Measurements from ENCODE around the gene UBASH3B. TPM values are rescaled to one million over a fixed set of nuclear protein-coding genes. Genes with fewer than 3 reads are reported as not detected.
"Not testable (repeated sequence)": the region's sequence is repeated elsewhere in the genome, so short reads cannot be mapped to it uniquely, and the experiment has no call there.

UBASH3B gene
- total RNA-seq, 1 donor from 2014 or later: 19.3 TPM

DNA sequence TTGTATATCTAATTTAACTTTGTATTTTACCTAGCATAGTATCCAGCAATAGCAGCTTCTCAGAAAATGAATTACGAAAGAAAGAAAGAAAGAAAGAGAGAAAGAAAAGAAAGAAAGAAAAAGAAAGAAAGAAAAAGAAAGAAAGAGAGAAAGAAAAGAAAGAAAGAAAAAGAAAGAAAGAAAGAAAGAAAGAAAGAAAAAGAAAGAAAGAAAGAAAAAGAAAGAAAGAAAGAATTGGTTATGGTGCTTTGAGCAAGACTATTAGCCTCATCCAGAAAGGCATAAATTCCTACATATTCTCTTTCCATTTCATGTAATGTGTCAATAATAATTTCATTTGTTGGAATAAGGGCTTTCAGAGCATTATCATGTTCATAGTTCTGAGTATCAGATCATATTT is 207.6 kb downstream of the UBASH3B start:
- not testable (repeated sequence) for DNase-seq (ENCODE audit: low spot score); H3K9me3 Mint-ChIP-seq; H3K27ac Mint-ChIP-seq; H3K4me3 Mint-ChIP-seq (ENCODE audit: low read depth); H3K4me1 Mint-ChIP-seq (ENCODE audit: low read depth)
- intact Hi-C loops (cut with micrococcal nuclease): loop anchor here (1.0 kb wide), 1 partner anchor 191 kb away; no protein-coding TSS in a partner anchor
- peaks cover 42% of the 10 kb centered on the region for H3K27me3 Mint-ChIP-seq (ENCODE audit: low read depth)
- peaks cover 36% of the 10 kb centered on the region for H3K36me3 Mint-ChIP-seq (ENCODE audit: low read depth)

DNA sequence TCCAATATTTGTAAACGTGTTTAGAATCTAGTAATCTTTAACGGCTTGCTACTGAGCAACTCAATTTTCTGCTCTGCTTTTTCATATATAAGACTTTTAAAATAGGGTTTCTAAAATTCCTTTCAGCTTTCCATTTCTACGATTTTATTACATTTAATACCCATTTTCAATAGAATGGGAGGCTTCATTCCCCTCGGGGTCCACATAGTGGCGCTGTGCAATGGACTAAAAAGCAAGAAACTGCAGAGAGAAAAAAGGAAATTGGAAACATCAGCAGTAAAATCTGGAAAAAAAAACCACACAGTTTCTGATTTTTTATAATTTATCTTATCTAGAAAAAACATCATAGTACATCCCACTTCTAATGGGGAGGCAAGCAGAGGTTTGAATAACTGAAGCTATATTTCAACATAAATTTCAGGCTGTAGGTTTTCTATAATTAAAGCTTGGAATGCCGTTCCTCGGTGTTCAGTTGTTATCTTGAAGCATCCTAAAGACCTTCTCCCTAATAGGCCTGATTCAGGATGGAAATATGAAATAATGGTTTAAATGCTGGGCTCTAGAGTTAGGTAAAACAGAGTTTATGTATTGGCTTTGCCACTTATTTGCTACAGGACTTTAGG is 208.3 kb downstream of the UBASH3B start:
- Mint-ChIP-seq H3K27me3 (ENCODE audit: low read depth) (peaks cover 40% of the 10 kb centered on the region), H3K9me3 (no peaks in the 10 kb centered on the region), H3K4me1 (ENCODE audit: low read depth) (peaks cover 5% of the 10 kb centered on the region), H3K27ac (no peak overlapping the region), H3K36me3 (ENCODE audit: low read depth) (peaks cover 36% of the 10 kb centered on the region), H3K4me3 (ENCODE audit: low read depth) (no peak overlapping the region)
- no peak for DNase-seq (ENCODE audit: low spot score)
- intact Hi-C loops (cut with micrococcal nuclease): loop anchor here (1.0 to 2.0 kb wide), 2 partner anchors 159 to 190 kb away; no protein-coding TSS in a partner anchor

Other genes with a start within 250 kb of the UBASH3B start
- gene CRTAM, start 182.8 kb downstream of the UBASH3B start, total RNA-seq: 10.5 and 11.0 TPM in 2 replicates
- gene JHY, start 227.0 kb downstream of the UBASH3B start, total RNA-seq: 0.91 and 1.3 TPM in 2 replicates